Calu3 (cell line): ENCODE data around the gene ENDOG. TPM values are rescaled to one million over a fixed set of nuclear protein-coding genes. Genes with fewer than 3 reads are reported as not detected.

Experiments used
- BruUV-seq: library from RNA; stranded (reverse); fragments of 400-500 nt; replicated peaks from 2 replicates; lab custom pipeline; 2021; lab: Mats Ljungman, UMichigan
- CTCF ChIA-PET: fragments of 300-600 bp; sonication (Branson Sonifier 250); formaldehyde crosslinking; loops from one replicate; lab custom pipeline; 2022; ENCODE audit warnings: antibody characterized with exemption; lab: Charles Lee
- DNase-seq: peaks from one replicate; pipeline ENCODE4 v3.0.0; 2022
- H3K27ac Mint-ChIP-seq: one replicate; pipeline ENCODE4 v1.8.0; 2022; ENCODE audit warnings: mixed read lengths; ENCODE audit not compliant: unreplicated experiment
- H3K27me3 Mint-ChIP-seq: one replicate; pipeline ENCODE4 v1.8.0; 2022; ENCODE audit warnings: mixed read lengths; ENCODE audit not compliant: unreplicated experiment
- H3K36me3 Mint-ChIP-seq: one replicate; pipeline ENCODE4 v1.8.0; 2022; ENCODE audit warnings: mild to moderate bottlenecking, moderate library complexity, mixed read lengths; ENCODE audit not compliant: insufficient read depth, unreplicated experiment
- H3K4me1 Mint-ChIP-seq: one replicate; pipeline ENCODE4 v1.8.0; 2022; ENCODE audit warnings: mild to moderate bottlenecking, low read depth, mixed read lengths; ENCODE audit not compliant: unreplicated experiment
- H3K4me3 Mint-ChIP-seq: one replicate; pipeline ENCODE4 v1.8.0; 2022; ENCODE audit warnings: mild to moderate bottlenecking, low read depth, moderate library complexity, mixed read lengths; ENCODE audit not compliant: unreplicated experiment
- H3K9me3 Mint-ChIP-seq: one replicate; pipeline ENCODE4 v1.8.0; 2022; ENCODE audit warnings: low read depth, mixed read lengths; ENCODE audit not compliant: unreplicated experiment
- intact Hi-C: fragments of 100-400 bp; cut with micrococcal nuclease; formaldehyde crosslinking; loops from one replicate; pipeline ENCODE4 v1.10.0; 2022; ENCODE audit not compliant: unreplicated experiment
- total RNA-seq: library from RNA; stranded (reverse); gene quantifications from 2 replicates; pipeline ENCODE4 v1.2.3, GENCODE V29; 2022
- TF ChIP-seq, protein P1 (sequence below): fragments of 200-600 bp; IDR thresholded peaks from one replicate; pipeline ENCODE4 v1.8.0; 2022; ENCODE audit warnings: antibody characterized with exemption; ENCODE audit not compliant: unreplicated experiment

Gene ENDOG
- total RNA-seq, 1 experiment from 2014 or later: 15.2 TPM

DNA sequence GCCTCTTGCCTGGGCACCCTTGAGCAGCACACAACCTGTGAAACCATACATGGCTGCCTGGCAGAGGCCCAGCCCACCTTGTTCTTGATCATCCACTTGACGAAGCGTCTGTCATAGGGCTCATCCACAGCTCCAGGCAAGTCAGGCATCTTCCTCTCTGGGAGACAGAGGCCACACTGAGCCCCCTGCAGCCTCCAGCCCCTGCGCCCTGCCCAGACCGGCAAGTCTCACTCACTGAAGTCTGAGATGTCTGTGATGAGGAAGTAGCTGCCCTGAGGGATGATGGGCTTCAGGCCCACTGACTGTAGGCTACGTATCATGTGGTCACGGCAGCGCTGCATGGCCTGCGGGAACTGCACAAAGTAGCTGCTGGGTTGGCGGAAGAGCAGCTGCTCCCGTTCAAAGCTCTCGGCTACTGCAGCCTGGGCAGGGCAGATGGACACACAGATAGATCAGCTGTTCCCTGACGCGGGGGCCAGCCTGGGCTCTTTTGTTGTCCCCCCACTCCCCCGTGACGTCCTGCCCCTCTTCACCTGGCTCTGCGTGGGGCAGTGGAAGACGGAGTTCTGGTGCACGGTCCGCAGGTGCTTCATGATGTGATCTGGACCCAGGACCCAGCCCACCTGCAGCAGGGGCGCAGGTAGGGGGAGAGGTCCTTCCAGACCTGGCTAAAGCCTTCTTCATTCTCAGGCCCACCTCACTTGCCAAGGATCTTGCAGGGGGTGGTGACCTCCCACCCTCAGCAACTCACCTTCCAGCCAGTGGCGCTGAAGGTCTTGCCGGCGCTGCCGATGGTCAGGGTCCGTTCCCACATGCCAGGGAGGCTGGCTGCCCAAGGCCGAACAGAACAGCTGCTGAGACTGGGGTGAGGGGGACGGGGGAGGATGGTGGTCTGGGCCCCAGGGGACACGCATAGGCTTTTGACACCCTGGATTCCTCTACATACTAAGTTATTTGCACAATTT, 17.2 kb downstream of the ENDOG start:
- Mint-ChIP-seq H3K27me3 (no peaks in the 10 kb centered on the region), H3K9me3 (no peaks in the 10 kb centered on the region), H3K4me1 (no peaks in the 10 kb centered on the region), H3K4me3 (no peak overlapping the region), H3K36me3 (no peaks in the 10 kb centered on the region), H3K27ac (no peak overlapping the region)
- CTCF ChIA-PET: no interaction called here
- TF ChIP-seq, protein P1, sequence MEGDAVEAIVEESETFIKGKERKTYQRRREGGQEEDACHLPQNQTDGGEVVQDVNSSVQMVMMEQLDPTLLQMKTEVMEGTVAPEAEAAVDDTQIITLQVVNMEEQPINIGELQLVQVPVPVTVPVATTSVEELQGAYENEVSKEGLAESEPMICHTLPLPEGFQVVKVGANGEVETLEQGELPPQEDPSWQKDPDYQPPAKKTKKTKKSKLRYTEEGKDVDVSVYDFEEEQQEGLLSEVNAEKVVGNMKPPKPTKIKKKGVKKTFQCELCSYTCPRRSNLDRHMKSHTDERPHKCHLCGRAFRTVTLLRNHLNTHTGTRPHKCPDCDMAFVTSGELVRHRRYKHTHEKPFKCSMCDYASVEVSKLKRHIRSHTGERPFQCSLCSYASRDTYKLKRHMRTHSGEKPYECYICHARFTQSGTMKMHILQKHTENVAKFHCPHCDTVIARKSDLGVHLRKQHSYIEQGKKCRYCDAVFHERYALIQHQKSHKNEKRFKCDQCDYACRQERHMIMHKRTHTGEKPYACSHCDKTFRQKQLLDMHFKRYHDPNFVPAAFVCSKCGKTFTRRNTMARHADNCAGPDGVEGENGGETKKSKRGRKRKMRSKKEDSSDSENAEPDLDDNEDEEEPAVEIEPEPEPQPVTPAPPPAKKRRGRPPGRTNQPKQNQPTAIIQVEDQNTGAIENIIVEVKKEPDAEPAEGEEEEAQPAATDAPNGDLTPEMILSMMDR: no peak
- BruUV-seq: no TSS peak
- DNase-seq: no peak
- intact Hi-C loops: no loop called here

DNA sequence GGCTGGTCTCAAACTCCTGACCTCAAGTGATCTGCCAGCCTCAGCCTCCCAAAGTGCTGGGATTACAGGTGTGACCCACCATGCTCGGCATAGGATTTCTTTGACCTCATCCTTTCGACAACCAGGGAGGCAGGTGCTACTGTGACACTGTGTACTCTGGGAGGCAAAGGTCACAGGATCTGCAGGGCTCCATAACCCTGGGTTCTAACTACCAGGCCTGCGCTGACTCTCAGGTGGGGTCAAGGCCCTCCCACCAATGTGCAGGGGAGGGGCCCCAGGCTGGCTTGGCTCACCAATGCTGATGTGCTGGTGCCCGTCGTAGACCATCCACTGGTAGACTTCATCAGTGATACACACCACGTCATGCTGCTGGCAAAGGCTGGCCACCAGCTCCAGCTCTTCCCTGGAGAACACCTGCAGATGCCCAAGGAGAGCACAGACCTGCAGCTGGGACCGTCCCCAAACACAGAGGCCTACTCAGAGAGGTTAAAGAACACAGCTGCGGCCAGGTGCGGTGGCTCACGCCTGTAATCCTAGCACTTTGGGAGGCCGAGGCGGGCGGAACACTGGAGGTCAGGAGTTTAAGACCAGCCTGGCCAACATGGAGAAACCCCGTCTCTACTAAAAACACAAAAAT, 18.3 kb downstream of the ENDOG start:
- no peaks in the 10 kb centered on the region for H3K27me3 Mint-ChIP-seq
- H3K27ac Mint-ChIP-seq: no peak overlapping the region
- H3K36me3 Mint-ChIP-seq: no peaks in the 10 kb centered on the region
- no peaks in the 10 kb centered on the region for H3K9me3 Mint-ChIP-seq
- CTCF ChIA-PET: no interaction called here
- no TSS peak for BruUV-seq
- no peaks in the 10 kb centered on the region for H3K4me1 Mint-ChIP-seq
- TF ChIP-seq, protein P1: no peak
- intact Hi-C loops: no loop called here
- DNase-seq: no peak
- no peak overlapping the region for H3K4me3 Mint-ChIP-seq

DNA sequence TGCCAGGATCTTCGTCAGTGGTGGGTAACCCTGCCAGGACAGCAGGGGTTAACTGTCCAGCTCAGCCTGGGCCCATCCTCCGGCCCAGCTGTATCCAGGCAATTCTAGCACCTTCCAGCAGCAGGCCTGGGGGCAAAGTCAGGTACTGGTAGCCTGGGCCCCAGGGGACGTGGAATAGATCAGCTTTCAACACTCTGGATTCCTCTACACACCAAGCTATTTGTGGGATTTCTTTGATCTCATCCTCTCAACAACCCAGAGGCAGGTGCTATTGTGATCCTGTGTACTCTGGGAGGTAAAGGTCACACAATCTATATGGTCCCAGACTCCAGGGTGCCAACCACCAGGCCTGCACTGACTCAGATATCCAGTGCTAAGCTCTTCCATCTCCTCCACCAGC, 20.0 kb downstream of the ENDOG start:
- Mint-ChIP-seq H3K4me1 (no peaks in the 10 kb centered on the region), H3K4me3 (no peak overlapping the region), H3K9me3 (no peaks in the 10 kb centered on the region), H3K27ac (no peak overlapping the region), H3K27me3 (no peaks in the 10 kb centered on the region), H3K36me3 (no peaks in the 10 kb centered on the region)
- intact Hi-C loops: no loop called here
- no TSS peak for BruUV-seq
- DNase-seq: no peak
- TF ChIP-seq, protein P1: no peak
- CTCF ChIA-PET: no interaction called here

DNA sequence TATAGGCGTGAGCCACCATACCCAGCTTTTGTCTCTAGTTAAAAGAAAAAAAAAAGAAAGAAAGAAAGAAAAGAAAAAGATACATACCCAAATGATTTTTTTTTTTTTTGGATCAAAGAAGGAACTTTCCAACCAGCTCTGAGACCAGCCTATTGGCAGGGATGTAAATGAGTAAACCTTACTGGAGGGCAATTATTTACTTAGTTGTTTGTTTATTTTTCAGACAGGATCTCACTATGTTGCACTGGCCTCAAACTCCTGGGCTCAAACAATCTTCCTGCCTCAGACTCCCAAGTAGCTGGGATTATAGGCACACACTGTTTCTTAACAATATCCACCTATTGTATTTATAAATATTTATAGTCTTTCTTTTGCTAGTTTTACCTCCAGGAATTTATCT, 22.2 kb downstream of the ENDOG start:
- H3K4me1 Mint-ChIP-seq: no peaks in the 10 kb centered on the region
- no peak for DNase-seq
- no peaks in the 10 kb centered on the region for H3K9me3 Mint-ChIP-seq
- CTCF ChIA-PET: no interaction called here
- BruUV-seq: no TSS peak
- no peaks in the 10 kb centered on the region for H3K27me3 Mint-ChIP-seq
- H3K27ac Mint-ChIP-seq: no peak overlapping the region
- no peaks in the 10 kb centered on the region for H3K36me3 Mint-ChIP-seq
- TF ChIP-seq, protein P1: no peak
- no peak overlapping the region for H3K4me3 Mint-ChIP-seq
- intact Hi-C loops: no loop called here
